SU-DHL-6 (cell line): ENCODE results near the gene ZFP36.

Experiments
- CTCF ChIP-seq: fragments of 200-600 bp; sonication (generic); IDR thresholded peaks from one replicate; pipeline ENCODE4 v1.5.1; 2017; ENCODE audit warnings: antibody characterized with exemption, mild to moderate bottlenecking, low read length, moderate library complexity; ENCODE audit not compliant: insufficient read depth, poor library complexity, severe bottlenecking
- EZH2phosphoT487 ChIP-seq: fragments of 200-600 bp; sonication (generic), shearing (Covaris generic); conservative IDR thresholded peaks from 2 replicates; pipeline ENCODE4 v1.6.1; 2018; ENCODE audit warnings: mild to moderate bottlenecking, antibody characterized with exemption, low read length, moderate library complexity, mixed read lengths

DNA sequence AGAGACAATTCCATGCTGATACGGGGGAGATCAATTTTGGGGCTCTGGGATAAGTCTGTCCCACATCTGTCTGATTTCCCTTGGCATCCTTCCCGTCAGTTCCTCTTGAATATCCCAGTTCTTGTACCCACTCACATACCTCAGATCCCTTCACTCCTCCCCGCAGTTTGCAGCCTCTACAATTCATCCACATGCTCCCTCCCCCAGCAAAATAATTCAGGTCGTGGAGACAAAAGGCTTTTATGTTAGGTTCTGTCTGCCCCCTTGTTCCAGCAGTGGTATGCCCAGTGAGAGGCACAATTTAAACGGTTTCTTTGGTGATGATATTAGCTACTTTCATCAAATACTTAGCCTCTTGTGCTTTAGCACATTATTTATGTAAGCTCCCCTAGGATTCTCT lies 19.5 kb downstream of the ZFP36 start:
- TF ChIP-seq CTCF: no peak
- no peak for TF ChIP-seq EZH2phosphoT487
